HepG2 (cell line): Measurements from ENCODE around the gene C16orf87. TPM values are rescaled to one million over a fixed set of nuclear protein-coding genes. Genes with fewer than 3 reads are reported as not detected.

Experiments used
- AHDC1 ChIP-seq: sonication (generic); formaldehyde crosslinking; IDR thresholded peaks from 2 replicates; pipeline ENCODE4 v1.5.1; 2020; ENCODE audit warnings: mild to moderate bottlenecking, missing genetic modification reagents, borderline replicate concordance
- DNMT1 ChIP-seq: sonication (generic); formaldehyde crosslinking; IDR thresholded peaks from 2 replicates; pipeline ENCODE4 v1.5.1; 2020; ENCODE audit warnings: mild to moderate bottlenecking, missing genetic modification reagents
- FOXO4 ChIP-seq: sonication (generic); formaldehyde crosslinking; conservative IDR thresholded peaks from 2 replicates; pipeline ENCODE4 v1.8.1; 2023; ENCODE audit warnings: missing genetic modification reagents
- MIER2 ChIP-seq: IDR thresholded peaks from 2 replicates; pipeline ENCODE4 v1.6.1; 2016; ENCODE audit warnings: missing biosample characterization, missing genetic modification reagents
- NCOA5 ChIP-seq: sonication (generic); formaldehyde crosslinking; IDR thresholded peaks from 2 replicates; pipeline ENCODE4 v1.4.0; 2020; ENCODE audit warnings: missing genetic modification reagents
- PAF1 ChIP-seq: IDR thresholded peaks from 2 replicates; pipeline ENCODE4 v1.6.1; 2016; ENCODE audit warnings: missing genetic modification reagents, missing compliant biosample characterization
- PHF5A ChIP-seq: IDR thresholded peaks from one replicate; pipeline ENCODE4 v1.6.1; 2018; ENCODE audit warnings: low read depth, missing genetic modification reagents; ENCODE audit not compliant: unreplicated experiment
- PHF8 ChIP-seq: sonication (generic); formaldehyde crosslinking; IDR thresholded peaks from 2 replicates; pipeline ENCODE4 v1.5.0; 2020; ENCODE audit warnings: missing genetic modification reagents
- SNAPC2 ChIP-seq: sonication (generic); formaldehyde crosslinking; IDR thresholded peaks from 2 replicates; pipeline ENCODE4 v1.8.1; 2022; ENCODE audit warnings: mild to moderate bottlenecking, missing genetic modification reagents
- TERF1 ChIP-seq: sonication (generic); formaldehyde crosslinking; IDR thresholded peaks from 2 replicates; pipeline ENCODE4 v1.8.0; 2022; ENCODE audit warnings: mild to moderate bottlenecking, missing genetic modification reagents, moderate library complexity
- U2AF1 ChIP-seq: fragments of 200-400 bp; formaldehyde crosslinking; optimal IDR thresholded peaks from 2 replicates; pipeline ENCODE3; 2017; ENCODE audit warnings: mild to moderate bottlenecking, low read depth, low read length
- ZNF18 ChIP-seq: sonication (generic); formaldehyde crosslinking; IDR thresholded peaks from 2 replicates; pipeline ENCODE4 v1.8.0; 2022; ENCODE audit warnings: mild to moderate bottlenecking, missing genetic modification reagents; ENCODE audit not compliant: insufficient replicate concordance
- ZNF34 ChIP-seq: sonication (generic); formaldehyde crosslinking; IDR thresholded peaks from 2 replicates; pipeline ENCODE4 v1.4.0; 2020; ENCODE audit warnings: mild to moderate bottlenecking, missing genetic modification reagents, borderline replicate concordance
- ZNF576 ChIP-seq: sonication (generic); formaldehyde crosslinking; IDR thresholded peaks from 2 replicates; pipeline ENCODE4 v1.4.0; 2020; ENCODE audit warnings: mild to moderate bottlenecking, missing genetic modification reagents
- polyA plus RNA-seq, 8 experiments: library from polyadenylated mRNA; depleted of rRNA in 3 of 8; stranded (reverse) in 7 of 8; unstranded in 1 of 8; fragments of >200 nt; fragmentation: Illumina TruSeq in 4 of 8; extraction: Trizol in 4 of 8; gene quantifications; 2 replicates each; pipeline versions ENCODE4 v1.2.1 to v1.2.3, GENCODE V29; 2011 to 2016; ENCODE audit warnings: low read depth in 4 of 8, missing spikeins in 1 of 8, mixed read lengths in 1 of 8; ENCODE audit not compliant: insufficient read depth in 1 of 8
- total RNA-seq, 5 experiments: library from RNA; depleted of rRNA; stranded (reverse); fragments of >200 nt; fragmentation: Illumina TruSeq; extraction: Trizol; gene quantifications; 2 replicates each; pipeline ENCODE4 v1.2.3, GENCODE V29; 2016; ENCODE audit warnings: low read depth in 1 of 5
- TF ChIP-seq, protein P1 (sequence below): sonication (generic); formaldehyde crosslinking; IDR thresholded peaks from 2 replicates; pipeline ENCODE4 v1.4.0; 2020; ENCODE audit warnings: missing genetic modification reagents

The C16orf87 gene
- total and polyA plus RNA-seq, 2 of the 13 experiments (the other 11 are each of a cell fraction or from before 2014, with no cell fraction given): 8.6 to 19.5 TPM

GRCh38 chr16:46746821-46747776, 83.9 kb downstream of the C16orf87 start (continued):
- TF ChIP-seq AHDC1 (CRISPR knock-in tag) (no peak), ZNF18 (CRISPR knock-in tag) (no peak), TERF1 (no peak), ZNF576 (CRISPR knock-in tag) (no peak), DNMT1 (CRISPR knock-in tag) (no peak), ZNF34 (no peak), PHF5A (no peak), NCOA5 (no peak), FOXO4 (no peak), SNAPC2 (CRISPR knock-in tag) (no peak), PHF8 (no peak), MIER2 (CRISPR knock-in tag) (no peak), U2AF1 (no peak), PAF1 (no peak)
- TF ChIP-seq, protein P1, sequence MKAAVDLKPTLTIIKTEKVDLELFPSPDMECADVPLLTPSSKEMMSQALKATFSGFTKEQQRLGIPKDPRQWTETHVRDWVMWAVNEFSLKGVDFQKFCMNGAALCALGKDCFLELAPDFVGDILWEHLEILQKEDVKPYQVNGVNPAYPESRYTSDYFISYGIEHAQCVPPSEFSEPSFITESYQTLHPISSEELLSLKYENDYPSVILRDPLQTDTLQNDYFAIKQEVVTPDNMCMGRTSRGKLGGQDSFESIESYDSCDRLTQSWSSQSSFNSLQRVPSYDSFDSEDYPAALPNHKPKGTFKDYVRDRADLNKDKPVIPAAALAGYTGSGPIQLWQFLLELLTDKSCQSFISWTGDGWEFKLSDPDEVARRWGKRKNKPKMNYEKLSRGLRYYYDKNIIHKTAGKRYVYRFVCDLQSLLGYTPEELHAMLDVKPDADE (CRISPR knock-in tag): no peak
